ENCODE measurements around the gene TDRD3.

DNA sequence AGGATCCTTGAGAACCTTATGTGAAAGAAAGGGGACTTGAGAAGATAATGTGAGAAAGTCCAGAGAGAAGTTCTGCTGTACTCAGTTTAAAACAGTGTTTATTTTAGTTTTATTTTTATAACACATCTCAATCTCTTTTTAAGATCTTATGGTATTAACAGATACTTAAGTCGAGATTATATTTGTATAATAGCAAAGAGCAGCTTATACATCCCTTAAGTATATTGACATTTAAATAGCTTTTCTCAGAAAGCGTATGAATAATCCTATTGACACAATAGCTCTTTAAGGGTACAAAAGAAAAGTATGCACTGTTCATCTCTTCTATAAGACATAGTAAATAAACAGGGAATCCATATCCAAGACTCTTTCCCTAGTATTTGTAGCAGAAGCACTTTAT is 42.2 kb downstream of the TDRD3 start:
- TF ChIP-seq POLR2AphosphoS5 (IDR thresholded peaks at IDR 0.05; ENCODE audit: low read depth, low read length), result no peak
- no peak for TF ChIP-seq PAX5 (IDR thresholded peaks at IDR 0.05; ENCODE audit: insufficient read depth, low read length, severe bottlenecking)
- TF ChIP-seq TAF1 (IDR thresholded peaks at IDR 0.05; ENCODE audit: low read depth, low read length), result no peak
- TF ChIP-seq POLR2A (IDR thresholded peaks at IDR 0.05; ENCODE audit: low read depth, low read length), result no peak
